GM12874 (cell line): ENCODE results near the gene LPIN3.

Experiments
- CTCF ChIP-seq: IDR thresholded peaks from 2 replicates; pipeline ENCODE4 v1.5.1; 2011; ENCODE audit warnings: low read depth, mild to moderate bottlenecking, control low read depth, low read length, moderate library complexity; ENCODE audit not compliant: insufficient read depth

Gene LPIN3

GRCh38 chr20:41405436-41405835 is 64.8 kb downstream of the LPIN3 start:
- no peak for TF ChIP-seq CTCF

GRCh38 chr20:41406353-41406752 is 65.7 kb downstream of the LPIN3 start:
- no peak for TF ChIP-seq CTCF

- TF ChIP-seq CTCF, result no peak
These were observed 66.3 kb downstream of the LPIN3 start for GRCh38 chr20:41406896-41407444.

GRCh38 chr20:41407607-41408006 is 67.0 kb downstream of the LPIN3 start:
- TF ChIP-seq CTCF, result no peak

GRCh38 chr20:41408156-41408794 is 67.7 kb downstream of the LPIN3 start:
- no peak for TF ChIP-seq CTCF

GRCh38 chr20:41408986-41409385 is 68.4 kb downstream of the LPIN3 start:
- no peak for TF ChIP-seq CTCF
